Frontal cortex (tissue), 4 donors: Measurements from ENCODE around the gene BIK. TPM values are rescaled to one million over a fixed set of nuclear protein-coding genes. Genes with fewer than 3 reads are reported as not detected.

ENCODE experiments used
- DNase-seq, 2 donors: peaks; one replicate each; pipeline ENCODE4 v3.0.0; 2012; ENCODE audit warnings: low spot score in 2 of 2
- FAIRE-seq: peaks from 2 replicates; lab custom pipeline; 2012; peaks lifted over from hg19 to GRCh38; lab: Jason Lieb, UNC
- total RNA-seq: library from RNA; depleted of rRNA; stranded (reverse); fragments of >200 nt; gene quantifications from one replicate; pipeline ENCODE4 v1.2.3, GENCODE V29; 2014
- donor health status: control.
- donor health status: control.
- donor health status: control.

The BIK gene
- total RNA-seq, 1 donor from 2014 or later, result not detected

GRCh38 chr22:43173976-43174720 is 63.6 kb downstream of the BIK start:
- FAIRE-seq (no peak), DNase-seq (no peak)

- no peak for FAIRE-seq
- DNase-seq, result no peak
Observed at GRCh38 chr22:43174941-43175531, 64.5 kb downstream of the BIK start.

GRCh38 chr22:43176090-43176489 is 65.5 kb downstream of the BIK start:
- FAIRE-seq (no peak), DNase-seq (no peak)

- FAIRE-seq (no peak), DNase-seq (no peak)
Observed at GRCh38 chr22:43177479-43177878, 66.9 kb downstream of the BIK start.

Other genes with a start within 250 kb of the BIK start
- gene PACSIN2, start 95.6 kb upstream of the BIK start, total RNA-seq, result 24.5 TPM
- 75.4 TPM for gene TTLL1, start 21.4 kb upstream of the BIK start, total RNA-seq
- gene MCAT, start 32.6 kb downstream of the BIK start, total RNA-seq, result 13.9 TPM
- gene TSPO, start 40.8 kb downstream of the BIK start, total RNA-seq, result 36.7 TPM
- 30.6 TPM for gene TTLL12, start 76.4 kb downstream of the BIK start, total RNA-seq
- 26.1 TPM for gene SCUBE1, start 232.6 kb downstream of the BIK start, total RNA-seq